GM12864 (cell line): ENCODE results near the gene RHOBTB3.
"Not testable (repeated sequence)": the region's sequence is repeated elsewhere in the genome, so short reads cannot be mapped to it uniquely, and the experiment has no call there.

Experiments used
- DNase-seq: peaks from one replicate; pipeline ENCODE4 v3.0.0-alpha.2; 2011; ENCODE audit warnings: low read depth
- H3K4me3 ChIP-seq: 2 replicates; pipeline ENCODE4 v1.5.1; 2011; ENCODE audit warnings: mild to moderate bottlenecking, low read depth, low read length, control low read depth
- TF ChIP-seq, protein P1 (sequence below): IDR thresholded peaks from 2 replicates; pipeline ENCODE4 v1.5.1; 2011; ENCODE audit warnings: low read depth, mild to moderate bottlenecking, moderate library complexity, low read length, control low read depth, inconsistent platforms; ENCODE audit errors: missing control alignments

Gene RHOBTB3

DNA sequence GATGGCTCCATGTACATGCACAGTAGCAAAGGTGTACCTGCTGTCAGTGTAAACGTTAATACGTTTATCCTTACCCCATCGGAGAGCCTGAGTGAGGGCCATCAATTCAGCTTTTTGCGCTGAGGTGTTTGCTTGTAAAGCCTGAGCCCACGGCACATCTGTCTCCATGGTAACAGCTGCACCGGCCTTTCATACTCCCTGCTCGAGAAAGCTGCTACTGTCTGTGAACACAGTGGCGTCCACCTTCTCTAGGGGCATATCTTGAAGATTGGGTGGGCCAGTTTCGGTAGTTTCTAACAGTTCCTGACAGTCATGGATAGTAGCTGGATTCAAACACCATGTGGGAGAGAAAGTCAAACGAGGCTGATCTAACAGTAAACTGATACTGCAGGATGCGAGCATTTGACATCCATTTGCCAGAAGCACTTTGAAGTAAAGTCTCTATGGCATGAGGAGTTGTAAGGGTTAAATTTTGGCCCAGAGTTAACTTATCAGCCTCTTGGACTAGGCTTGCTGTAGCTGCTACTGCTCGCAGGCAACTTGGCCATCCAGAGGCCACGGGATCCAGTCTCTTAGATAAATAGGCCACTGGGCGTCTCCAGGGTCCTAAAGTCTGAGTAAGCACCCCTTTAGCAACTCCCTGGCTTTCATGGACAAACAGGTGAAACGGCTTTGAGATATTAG is 21.0 kb upstream of the RHOBTB3 start:
- H3K4me3 ChIP-seq, result no peak overlapping the region
- DNase-seq, result no peak
- TF ChIP-seq, protein P1, sequence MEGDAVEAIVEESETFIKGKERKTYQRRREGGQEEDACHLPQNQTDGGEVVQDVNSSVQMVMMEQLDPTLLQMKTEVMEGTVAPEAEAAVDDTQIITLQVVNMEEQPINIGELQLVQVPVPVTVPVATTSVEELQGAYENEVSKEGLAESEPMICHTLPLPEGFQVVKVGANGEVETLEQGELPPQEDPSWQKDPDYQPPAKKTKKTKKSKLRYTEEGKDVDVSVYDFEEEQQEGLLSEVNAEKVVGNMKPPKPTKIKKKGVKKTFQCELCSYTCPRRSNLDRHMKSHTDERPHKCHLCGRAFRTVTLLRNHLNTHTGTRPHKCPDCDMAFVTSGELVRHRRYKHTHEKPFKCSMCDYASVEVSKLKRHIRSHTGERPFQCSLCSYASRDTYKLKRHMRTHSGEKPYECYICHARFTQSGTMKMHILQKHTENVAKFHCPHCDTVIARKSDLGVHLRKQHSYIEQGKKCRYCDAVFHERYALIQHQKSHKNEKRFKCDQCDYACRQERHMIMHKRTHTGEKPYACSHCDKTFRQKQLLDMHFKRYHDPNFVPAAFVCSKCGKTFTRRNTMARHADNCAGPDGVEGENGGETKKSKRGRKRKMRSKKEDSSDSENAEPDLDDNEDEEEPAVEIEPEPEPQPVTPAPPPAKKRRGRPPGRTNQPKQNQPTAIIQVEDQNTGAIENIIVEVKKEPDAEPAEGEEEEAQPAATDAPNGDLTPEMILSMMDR, result no peak

DNA sequence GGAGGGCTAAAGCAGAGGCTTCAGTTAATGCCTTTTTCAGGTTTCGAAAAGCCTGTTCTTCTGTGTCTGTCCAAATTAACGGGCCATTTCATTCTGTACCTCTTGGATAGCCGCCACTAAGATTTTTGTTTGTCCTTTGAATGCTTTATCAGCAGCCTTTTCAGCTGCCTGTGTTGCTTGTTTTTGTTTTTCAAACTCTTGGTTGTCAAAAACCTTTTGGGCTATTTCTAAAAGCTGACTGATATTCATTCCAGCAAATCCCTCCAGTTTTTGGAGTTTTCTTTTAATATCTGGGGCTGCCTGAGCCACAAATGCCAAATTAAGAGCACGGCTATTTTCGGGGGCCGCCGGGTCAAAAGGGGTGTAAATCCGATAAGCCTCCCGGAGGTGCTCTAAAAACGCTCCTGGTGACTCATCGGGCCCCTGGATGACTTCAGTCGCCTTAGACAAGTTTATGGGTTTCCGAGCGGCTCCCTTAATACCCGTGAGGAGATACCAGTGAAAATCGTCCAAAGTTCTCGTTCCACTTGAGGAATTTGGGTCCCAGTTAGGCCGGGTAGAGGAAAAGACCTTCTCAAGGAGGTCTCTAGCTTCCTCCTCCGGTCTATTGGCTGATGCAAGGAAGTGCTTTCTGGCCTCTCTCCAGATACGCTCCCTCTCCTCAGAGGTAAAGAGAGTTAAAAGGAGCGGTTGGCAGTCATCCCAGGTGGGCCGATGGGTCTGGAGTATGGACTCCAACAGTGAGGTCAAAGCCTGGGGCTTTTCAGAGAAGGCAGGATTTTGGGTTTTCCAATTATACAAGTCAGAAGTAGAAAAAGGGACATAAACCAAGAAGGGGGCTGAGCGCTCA is 20.3 kb upstream of the RHOBTB3 start:
- not testable (repeated sequence) for DNase-seq, H3K4me3 ChIP-seq

DNA sequence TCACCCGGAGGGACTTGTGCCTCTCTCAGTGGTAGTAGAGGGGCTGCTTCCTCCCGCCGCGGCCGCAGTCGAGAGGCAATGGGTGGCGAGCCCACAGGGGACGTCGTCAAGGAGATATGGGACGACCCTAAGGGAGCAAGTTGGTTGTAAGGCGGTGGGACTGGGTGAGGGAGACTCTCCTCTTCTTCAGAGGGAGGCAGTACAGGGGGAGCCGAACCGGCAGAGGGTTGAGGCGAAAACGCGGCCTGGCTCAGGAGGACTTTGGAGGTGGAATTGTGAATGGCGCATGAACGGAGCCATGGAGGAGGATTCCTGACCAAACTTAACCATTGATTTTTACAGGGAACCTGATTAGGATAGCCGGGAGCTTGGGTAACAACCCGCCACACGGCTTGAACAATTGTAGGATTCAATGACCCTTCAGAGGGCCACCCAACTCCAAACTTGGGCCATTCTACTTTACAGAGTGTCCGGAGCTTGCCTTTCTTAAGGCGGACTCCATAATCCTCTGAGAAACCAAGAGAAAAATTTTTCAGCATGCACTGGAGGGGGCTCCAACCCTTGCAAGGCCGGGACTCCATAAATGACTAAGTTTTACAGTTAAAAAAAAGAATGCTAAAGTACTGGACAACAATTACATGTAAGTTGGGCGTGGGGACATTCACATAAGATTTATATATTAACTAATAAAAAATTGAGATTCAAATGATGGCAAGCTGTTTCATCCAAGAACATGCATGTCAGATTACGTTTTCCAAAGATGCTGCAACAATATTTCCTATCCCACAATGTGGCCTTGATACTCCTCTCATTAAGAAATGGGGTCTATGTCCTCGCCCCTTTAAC is 19.4 kb upstream of the RHOBTB3 start:
- H3K4me3 ChIP-seq, result no peak overlapping the region
- no peak for DNase-seq
- TF ChIP-seq, protein P1, result no peak

DNA sequence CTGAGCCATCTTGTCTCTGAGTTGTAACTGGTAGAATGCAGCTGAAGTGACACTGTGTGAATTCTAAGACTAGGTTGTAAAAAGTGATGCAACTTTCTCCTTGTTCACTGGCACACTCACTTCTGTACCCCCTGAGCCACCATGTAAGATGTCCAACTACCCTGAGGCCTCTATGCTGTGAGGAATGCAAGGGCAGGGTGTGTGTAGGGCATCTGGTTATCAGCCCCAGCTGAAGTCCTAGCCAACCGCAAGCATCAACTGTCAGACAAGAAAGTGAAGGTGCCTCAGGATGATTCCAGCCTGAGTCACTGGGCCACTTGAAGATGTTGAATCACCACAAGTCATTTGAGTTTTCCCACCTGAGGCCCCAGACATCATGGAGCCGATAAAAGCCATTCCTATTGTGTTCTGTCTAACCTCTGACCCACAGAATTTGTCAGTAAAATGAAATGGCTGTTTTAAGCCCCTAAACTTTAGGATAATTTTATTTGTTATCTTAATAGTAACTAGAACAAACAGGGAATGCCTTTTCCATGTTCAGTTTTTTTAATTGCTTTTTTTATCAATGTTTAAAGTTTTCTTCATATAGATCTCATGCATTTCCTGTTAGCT is 18.7 kb upstream of the RHOBTB3 start:
- TF ChIP-seq, protein P1, result no peak
- DNase-seq, result no peak
- H3K4me3 ChIP-seq, result no peak overlapping the region

DNA sequence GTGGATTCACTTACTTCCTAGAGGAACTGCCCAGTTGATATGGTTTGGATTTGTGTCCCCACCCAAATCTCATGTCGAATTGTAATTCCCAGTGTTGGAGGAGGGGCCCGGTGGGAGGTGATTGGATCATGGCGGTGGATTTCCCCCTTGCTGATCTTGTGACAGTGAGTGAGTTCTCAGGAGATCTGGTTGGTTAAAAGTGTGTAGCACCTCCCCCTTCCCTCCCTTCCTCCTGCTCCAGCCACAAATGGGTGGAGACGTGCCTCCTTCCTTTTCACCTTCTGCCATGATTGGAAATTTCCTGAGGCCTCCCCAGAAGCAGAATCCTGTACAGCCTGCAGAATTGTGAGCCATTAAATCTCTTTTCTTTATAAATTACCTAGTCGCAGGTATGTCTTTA is 17.9 kb upstream of the RHOBTB3 start:
- DNase-seq, result not testable (repeated sequence)

DNA sequence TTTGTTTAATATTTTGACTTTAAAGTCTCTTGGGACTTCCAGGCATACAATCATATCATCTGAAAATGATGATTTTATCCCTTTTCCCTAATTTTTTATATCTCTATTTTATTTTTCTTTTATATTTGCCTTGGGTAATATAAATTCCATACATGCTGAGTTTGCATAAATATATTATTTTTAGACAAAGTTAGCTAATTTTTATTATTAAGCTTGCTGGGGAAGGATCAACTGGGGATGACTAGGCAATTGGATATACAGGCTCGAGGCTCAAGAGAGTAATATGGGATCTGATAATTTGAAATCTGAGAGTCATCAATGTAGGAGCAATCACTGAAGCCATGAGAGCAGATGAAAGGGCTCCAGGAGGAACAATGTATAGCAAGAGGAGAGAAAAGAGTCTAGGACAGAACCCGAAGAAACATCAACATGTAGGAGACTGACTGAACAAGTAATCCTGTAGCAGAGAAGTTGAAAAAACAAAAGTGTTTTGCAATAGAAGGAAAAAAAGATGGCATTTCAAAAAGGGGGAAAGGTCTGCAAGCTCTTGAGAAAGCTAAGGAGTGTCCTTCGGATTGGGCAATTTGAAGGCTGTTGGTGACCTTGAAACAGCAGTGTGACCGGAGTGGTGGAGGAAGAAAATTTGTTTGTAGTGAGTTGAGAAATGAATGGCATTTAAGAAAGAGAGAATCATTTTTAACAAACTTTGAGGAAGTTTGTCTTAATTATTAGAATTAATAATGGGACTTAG is 17.0 kb upstream of the RHOBTB3 start:
- no peak for DNase-seq
- no peak overlapping the region for H3K4me3 ChIP-seq
- TF ChIP-seq, protein P1, result no peak

More for the DNA sequence above, 17.9 kb upstream of the RHOBTB3 start:
- not testable (repeated sequence) for H3K4me3 ChIP-seq

- no peak for DNase-seq
- TF ChIP-seq, protein P1, result no peak
- no peak overlapping the region for H3K4me3 ChIP-seq
These were observed 15.2 kb upstream of the RHOBTB3 start for GRCh38 chr5:95715799-95716461.
